Ecto neural progenitor cell (in vitro differentiated cells): Measurements from ENCODE around the gene CHKA.

Experiments
- DNase-seq: peaks from one replicate; pipeline ENCODE4 v3.0.0-alpha.2; 2018; ENCODE audit warnings: low spot score

The CHKA gene

DNA sequence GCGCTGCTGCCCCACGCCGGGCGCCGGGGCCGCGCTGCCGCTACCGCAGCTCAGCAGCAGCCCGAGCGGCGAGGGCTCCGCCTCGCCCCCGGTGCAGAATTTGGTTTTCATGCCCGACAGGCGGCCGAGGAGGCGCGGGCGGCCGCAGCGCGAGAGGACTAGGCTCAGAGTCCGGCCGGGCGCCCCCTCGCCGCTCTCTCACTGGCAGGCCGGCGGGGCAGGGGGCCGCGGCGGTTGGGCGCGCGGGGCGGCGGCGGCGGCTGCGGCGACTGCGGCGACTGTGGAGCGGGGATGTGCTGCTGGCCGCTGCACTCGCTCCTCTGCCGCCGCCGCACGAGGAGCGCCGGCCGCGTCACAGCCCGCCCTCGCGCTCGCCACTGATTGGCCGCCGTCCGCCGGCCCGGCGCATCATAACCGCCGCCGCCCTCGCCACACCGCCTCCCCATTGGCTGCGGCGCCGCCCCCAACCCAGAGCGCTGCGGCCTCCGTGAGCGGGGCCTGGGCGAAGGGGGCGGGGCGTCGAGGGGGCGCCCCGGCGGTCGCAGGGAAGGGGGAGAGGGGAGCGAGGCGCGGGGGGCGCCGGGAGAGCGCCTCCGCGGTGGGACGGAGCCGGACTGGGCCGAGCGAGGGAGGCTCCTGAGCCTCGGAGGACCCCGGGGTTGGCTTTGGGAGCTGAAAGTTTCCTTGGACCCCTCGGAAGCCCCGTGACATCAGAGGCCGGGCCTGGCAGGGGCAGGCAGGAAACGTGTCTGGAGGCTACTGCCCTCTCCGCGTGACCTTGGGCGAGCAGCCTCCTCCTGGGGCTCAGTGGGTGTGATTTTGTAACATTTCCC lies at the start of gene CHKA:
Gene CHKA (minus strand): TSS at position 322 of the 833 bp plus-strand sequence. CDS start 211 bp downstream, at position 111.
- DNase-seq: peak; percentile 95

DNA sequence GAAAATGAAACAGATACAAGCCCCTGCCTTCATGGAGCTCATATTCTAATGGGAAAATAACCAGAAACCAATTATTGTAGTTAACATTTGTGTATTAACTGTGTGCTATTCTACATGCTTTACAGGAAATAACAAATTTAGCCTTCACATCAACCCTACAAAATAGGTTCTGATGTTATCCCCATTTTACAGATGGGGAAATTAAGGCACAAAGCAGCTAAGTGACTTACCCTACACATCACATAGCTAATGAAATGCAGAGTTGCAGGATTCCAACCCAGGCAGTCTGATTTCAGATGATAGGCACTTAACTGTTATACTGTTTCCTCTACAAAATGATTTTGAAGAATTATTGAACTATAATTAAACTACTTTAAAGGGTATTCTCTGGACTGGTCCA lies 48.3 kb upstream of the CHKA start:
- no peak for DNase-seq

DNA sequence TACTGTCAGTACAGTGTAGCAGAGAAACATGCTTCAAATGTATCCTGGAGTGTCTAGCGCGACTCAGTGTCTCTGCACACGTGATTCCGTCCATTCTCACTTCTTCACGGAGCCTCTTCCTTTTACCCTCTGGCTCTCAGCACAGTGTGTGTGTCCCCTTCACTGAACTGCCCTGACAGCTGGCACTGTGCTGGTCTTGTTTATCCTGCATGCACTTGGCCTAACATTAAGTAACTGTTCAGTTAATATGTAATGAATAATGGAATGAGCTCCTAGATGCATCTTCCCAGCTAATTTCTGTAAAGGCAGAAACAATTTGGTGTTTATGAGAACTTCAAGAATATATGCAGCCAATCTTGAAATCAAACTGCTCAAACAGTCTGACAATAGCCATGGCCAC lies 47.5 kb upstream of the CHKA start:
- no peak for DNase-seq

DNA sequence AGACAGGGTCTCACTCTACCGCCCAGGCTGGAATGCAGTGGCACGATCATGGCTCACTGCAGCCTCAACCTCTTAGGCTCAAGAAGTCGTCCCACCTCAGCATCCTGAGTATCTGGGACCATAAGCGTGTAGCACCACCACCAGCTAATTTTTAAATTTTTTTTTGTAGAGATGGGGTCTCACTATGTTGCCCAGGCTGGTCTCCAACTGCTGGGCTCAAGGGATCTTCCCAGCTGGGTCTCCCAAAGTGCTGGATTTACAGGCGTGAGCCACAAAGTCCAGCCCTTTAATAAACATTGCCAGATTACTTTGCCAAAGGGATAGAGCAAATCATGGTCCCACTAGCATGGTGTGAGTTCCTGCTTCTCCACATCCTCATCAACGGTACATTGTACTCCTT lies 46.3 kb upstream of the CHKA start:
- no peak for DNase-seq

DNA sequence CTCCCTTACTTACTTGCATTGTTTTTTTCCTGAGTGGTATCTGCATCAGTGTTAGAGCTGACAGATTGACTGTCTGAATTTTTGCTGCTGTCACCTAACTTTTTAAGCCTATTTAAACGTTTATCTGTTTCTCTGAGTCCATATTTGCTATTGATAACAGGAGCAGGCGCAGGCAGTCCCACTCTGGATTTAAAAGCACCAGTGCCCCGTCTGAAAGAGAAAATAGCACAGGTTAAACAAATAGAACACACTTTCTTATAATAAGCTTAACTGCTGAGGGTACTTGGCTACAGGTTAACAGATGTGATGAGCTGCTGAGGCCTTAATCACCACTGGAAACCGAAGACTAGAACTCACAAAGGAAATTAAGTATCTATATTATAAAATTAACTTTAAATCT lies 45.8 kb upstream of the CHKA start:
- DNase-seq: no peak

DNA sequence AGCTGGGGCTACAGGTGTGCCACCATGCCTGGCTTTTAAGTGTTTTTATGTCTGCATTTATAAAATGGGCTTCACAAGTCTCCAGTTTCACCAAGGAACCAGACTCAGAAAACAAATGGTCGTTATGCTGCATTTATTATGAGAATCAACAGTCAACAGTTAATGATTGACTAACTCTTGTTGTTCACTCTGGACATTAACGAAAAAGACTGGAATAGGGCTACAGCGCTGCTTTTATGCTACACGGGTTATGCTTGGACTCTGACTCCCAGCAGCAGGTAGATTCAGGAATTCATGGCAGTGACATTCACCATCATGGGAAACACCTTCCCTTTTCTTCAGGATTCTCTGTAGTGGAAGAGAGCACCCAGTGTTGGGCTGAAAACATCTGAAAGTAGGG lies 44.4 kb upstream of the CHKA start:
- DNase-seq: no peak

DNA sequence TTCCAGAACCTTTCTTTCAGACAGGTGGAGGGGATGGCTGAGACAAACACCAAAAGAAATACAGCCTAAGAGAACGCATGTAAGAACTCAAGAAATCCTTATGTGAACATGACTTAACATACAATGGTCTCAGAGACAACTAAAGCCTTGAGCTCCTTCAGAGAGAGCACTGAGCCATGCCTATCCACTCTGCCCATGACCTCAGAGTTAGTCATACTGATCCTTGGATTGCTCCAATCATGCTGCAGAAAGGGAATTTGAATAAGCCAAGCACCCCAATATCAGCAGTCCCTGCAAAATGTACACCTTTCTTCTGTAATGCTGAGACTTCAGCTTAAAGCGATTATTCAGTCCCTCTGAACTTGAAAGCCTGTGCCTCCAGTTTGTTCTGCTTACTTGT lies 43.2 kb upstream of the CHKA start:
- DNase-seq: no peak

DNA sequence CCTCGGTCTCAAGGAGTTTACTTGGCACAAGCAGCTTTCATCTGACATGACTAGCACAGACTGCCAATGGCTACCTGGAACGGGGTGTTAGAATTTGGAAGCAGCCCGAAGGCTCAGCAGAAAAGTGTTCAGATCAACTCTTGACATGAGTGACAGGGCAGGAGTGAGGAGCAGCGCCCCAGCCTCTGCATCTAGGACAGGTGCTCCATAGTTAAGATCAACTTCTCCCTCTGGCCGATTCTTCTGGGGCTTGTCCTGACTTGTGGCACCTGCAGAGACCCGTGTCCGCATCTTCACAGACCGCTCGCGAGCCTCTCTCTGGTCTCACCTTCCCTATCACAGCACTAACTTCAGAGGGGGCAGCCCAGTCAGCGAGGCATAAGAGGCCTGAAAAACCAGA lies 42.5 kb upstream of the CHKA start:
- DNase-seq: no peak

DNA sequence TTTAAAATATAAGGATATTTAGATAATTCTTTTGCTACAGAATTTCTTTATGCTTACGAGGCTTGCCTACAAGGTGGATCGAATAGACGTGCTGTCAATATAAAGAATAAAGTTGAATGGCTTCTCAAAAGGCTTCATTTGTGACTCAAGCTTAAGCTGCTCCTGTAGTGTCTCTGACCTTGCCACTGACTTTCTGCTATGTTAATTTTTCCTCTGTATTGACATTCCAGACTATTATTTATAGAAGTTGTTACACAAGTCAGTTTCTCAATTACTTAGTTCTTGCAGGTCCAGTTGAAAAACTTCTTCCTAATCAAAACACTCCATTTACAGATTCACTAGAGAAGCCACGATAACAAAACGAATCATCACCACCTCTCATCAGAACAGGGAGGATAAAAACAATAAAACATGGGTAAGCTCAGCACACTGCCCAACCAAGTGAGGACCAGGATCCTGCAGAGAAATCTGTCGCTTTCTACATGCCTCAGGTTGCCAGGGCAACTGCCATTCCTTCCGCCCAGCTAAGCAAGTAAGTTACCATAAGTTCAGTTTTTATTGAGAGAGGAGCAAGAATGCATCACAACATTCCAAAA lies 39.0 kb upstream of the CHKA start:
- DNase-seq: no peak

DNA sequence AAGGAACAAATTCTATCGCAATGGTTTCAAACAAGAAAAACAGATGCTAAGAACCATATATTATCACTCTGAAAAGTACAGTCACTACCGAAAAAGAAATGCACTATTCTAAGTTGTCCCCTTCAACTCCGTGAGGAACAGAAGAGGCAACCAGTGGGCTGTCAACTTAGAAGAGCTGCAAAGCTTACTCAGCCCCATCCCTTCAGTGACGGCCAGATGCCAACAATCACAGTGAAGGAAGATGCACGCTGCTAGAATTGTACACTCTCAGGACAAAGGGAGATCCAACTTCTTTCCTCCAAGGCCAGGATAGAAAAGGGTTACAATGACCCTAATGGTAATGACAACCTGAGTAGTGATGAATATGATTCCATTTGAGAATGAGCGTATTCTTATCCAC lies 38.5 kb upstream of the CHKA start:
- no peak for DNase-seq

DNA sequence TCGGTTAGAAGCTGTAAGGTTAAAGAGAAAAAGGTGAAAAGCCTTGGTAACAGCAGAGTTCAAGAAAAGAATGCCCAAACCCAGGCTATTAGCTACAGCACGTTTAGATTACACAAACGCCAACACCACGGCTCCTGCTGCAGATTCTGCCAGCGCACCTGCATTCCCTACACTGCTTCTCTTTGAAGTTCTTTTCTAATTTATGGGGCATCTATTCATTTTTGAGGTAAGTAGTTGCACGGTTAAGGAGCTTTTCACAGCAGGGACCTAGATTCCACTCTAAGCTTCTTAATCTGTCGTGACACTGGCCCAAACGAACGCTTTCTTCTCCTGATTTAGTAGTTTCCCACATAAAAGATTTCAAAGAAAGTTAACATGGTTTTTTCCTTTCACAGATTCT lies 38.0 kb upstream of the CHKA start:
- DNase-seq: no peak

DNA sequence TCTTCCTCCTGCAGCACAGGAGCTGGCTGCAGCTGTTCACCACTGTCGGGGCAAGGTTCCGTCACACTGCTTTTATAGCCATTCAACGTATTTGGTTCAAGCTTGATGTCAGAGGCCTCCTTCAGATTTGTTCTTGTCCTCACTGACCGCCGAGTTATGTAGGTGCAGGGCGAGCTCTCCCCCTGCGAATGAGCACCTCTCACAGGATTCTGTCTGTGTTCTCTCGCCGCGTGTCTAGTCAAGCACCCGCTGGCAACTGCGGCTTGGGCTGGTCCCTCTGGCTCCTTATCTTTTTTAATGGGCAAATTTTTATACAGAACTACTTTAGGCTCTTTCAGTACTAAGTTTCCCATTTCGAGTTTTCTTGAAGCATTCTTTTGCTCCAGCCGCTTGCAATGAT lies 37.4 kb upstream of the CHKA start:
- DNase-seq: no peak

DNA sequence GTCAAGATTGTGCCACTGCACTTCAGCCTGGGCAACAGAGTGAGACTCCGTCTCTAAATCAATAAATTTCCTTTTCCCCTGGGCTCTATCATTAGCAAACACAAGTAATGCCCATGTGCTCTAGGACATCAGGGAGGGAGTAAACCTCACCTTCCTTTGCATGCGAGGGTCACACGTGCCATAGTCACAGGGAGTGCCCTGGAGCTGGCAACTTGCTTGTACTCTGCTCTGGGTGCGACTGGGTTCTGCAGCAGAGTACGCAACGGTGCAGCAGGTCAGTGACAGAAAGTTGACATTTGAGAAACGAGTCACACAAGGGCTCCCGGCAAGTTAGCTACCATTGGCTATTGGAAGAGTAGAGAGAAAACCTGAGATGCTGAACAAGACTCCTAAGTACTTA lies 32.6 kb upstream of the CHKA start:
- no peak for DNase-seq

DNA sequence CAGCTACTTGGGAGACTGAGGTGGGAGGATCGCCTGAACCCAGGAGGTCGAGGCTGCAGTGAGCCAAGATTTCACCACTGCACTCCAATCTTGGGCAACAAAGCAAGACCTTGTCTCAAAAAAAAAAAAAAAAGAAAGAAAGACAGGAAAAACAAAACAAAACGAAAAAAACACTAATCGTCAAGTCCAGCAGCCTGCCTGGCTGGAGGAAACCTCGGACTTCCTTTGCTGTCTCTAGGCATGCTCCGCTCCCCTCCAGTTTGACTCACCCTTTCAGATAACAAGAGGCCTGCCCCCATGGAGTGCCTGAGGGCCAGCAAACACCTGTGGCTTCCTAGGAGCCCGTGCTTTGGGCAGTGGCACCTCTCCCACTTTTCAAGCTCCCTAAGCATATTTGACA lies 28.8 kb upstream of the CHKA start:
- no peak for DNase-seq

DNA sequence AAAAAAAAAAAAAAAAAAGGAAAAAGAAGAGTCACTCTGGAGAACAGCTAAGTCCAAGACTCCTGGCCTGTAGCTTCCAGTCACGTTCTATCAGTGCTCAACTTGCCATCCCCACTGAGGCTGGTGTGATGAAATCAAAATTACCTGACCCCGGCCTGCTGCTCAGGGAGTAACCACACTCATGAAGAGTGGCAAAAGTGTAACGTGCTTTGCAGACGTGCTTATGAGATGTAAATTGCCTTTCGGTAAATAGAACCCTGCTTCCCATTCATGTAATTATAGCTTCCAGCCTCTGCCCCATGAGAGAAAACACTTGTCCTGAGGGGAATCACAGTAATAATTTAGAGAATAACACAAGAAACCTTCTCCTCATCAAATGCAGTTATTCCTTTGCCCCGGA lies 28.2 kb upstream of the CHKA start:
- no peak for DNase-seq

DNA sequence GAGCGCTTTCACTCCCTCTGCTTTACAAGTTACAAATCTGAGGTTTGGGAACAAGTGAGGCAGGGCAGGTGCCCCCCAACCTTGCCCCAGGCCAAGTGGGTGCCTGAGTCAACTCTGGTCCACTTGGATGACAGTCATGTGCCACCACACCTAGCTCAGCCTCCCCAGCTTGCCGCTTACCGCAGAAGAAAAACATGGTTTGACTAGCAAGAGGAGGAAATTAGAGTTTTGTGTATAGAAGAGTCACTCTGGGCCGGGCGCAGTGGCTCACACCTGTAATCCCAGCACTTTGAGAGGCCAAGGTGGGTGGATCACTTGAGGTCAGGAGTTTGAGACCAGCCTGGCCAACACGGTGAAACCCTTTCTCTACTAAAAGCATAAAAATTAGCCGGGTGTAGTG lies 27.7 kb upstream of the CHKA start:
- no peak for DNase-seq

DNA sequence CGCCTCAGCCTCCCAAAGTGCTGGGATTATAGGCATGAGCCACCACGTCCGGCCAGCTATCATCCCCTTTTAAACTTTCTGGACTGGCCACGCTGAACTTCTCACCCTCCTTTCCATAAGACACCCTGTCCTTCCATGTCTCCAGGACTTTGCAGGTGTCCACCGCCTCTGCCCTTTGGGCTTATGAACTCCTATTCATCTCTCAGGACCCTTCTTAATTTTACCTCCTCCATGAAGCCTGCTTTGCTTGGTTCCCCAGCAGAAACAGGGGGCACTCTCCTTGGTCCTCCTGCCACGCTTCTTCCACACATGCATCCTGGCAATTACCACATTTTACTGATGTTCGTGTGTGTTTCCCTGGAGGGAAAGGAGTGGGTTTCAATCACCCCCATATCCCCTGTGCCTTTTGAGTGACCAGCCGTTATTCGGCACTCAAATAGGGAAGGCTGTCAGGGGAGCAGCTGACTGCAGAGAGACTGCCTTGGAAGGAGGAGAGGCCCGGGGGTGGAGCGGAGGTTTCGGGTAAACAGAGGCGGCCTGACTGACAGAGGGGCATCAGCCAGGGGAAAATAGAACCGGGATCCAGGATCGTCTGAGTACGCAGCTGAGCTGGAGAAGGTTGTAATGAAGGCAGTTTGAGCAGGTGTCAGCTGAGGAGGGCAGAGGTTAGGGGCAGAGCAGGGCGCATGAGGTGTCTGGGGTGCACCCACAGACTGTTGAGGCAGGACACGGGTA lies 27.1 kb upstream of the CHKA start:
- no peak for DNase-seq

DNA sequence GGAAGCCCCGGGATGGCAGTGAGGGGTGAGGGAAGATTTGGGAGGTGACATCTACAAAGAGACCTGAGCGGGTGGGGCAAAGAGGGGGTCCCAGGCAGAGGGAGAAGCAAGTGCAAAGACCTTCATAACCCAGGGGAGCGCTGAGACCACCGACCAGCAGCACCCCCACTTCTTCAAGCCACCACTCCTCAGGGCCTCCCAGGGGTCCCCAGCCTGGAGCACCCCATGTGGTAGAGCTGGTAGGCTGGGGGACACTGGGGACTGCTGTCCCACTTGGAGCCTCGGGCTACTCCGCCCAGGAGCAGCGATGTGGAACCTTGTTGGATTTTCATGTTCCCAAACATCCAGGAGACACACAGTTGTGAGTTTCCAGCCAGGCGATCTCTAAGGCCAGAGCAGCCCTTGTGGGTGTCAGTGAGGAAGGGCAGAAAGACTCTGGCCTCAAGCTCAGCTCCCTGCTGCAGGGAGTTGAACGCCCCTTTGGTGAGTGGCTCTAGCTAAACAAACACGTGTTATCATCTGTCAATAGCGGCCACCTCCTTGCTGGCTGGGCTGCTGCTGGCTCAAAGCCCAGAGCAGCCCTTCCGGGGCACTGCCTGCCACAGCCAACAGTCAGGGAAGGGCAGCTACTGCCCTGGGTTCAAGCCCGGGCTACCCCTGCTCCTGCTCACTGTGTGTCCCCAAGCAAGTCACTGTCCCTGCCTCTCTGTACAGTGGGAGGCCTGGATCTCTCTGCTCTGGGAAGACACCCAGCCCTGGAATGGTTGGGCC lies 25.7 kb upstream of the CHKA start:
- DNase-seq: no peak

DNA sequence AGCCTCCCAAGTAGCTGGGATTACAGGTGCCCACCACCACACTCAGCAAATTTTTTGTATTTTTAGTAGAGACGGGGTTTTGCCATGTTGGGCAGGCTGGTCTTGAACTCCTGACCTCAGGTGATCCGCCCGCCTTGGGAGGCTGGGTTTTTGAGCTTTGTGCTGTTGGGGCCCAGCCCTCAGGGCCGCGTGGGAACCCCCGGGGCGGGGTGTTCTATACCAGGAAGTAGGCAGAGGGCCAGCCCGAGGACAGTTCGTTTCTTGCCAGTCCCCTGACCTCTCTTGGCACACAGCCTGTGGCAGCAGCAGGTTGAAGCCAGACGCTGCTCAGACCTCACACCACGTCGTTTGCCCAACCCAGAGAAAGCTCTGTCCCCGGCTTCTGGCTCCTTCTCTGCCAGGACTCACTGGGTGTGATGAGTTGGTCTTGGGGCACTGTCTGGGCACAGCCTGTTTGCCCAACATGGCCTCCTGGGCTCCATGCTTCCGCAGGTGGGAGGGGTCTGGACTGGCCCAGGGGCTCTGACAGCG lies 24.9 kb upstream of the CHKA start:
- no peak for DNase-seq

DNA sequence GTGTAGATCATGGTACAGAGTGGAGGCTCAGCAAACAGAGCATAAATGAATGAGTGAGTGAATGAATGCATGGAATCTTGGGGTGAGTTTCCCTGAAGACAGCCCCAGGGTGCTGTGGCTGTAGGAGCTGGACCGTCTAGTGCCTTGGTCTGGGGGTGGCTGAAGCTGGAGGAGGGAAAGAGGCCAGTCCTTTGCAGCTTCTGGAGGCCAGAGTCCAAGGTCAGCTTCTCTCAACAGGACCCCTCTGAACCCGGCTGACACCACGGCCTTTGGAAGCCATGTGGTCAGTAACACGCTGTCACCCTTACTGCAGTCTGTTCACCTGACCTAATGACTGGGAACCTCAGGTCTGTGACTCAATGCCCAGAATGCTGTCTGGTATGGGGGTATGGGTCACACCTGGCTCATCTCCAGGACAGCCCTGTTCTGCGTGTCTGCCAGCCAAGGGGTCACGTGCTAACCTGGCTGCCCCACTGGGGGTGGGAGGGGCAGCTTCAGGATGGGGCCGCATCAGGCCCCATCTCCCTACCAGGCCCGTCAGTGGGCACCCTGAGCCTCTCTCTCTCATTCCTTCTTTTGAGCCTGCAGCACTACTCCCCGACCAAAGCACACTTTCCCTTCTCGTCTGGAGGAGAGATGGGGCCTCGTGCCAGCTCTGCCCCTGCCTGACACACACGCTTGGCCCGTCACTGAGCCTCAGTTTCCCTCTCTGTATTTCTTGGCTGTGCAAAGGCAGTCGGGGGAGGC lies 24.1 kb upstream of the CHKA start:
- DNase-seq: no peak

DNA sequence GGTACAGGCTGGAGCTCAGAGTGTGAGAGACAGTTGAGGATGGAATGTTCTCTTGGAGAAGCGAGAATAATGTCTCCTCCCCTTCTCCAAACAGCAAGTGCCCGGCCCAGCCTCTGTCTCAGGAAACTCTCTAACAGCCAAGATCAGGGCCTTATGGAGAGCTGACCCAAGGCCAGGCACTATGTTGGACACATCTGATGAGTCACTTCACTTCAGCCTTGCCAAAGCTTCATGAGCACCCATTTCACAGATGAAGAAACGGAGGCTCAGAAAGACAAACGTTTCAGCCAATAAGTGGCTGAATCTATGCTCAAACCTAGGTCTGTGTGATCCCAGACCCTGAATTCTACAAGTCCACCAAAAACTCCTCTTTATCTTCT lies 22.1 kb upstream of the CHKA start:
- no peak for DNase-seq
